ENCODE data around the gene ATF2. TPM values are rescaled to one million over a fixed set of nuclear protein-coding genes. Genes with fewer than 3 reads are reported as not detected.

ATF2 gene
- 10 to 100 TPM; 16.6 to 63.4 (median 35.6) TPM for total RNA-seq

GRCh38 chr2:175167792-175168563 is at the start of gene ATF2:
ATF2 (minus strand) TSS chr2:175168203; CDS start chr2:175136443, 31,760 bp downstream.
- H3K4me3 ChIP-seq: peak within 1 kb of the TSS; percentile 66 to 93 (median 76)
- DNase-seq (peak; percentile 96 to 99), ATAC-seq (ENCODE audit: low FRiP score in 2 of 2) (peak; percentile 98 to 99)
- H3K4me1 ChIP-seq: peaks cover 0 to 28% (median 20%) of the 10 kb centered on the region in 4 donors
- no peaks in the 10 kb centered on the region for H3K27me3 ChIP-seq
- no peaks in the 10 kb centered on the region for H3K9me3 ChIP-seq
- WGBS, 2 donors: 1% methylated on average over 45 to 56 of the region's 56 CpGs
- H3K27ac ChIP-seq: peak within 1 kb of the TSS; percentile 86 to 98 (median 96)
- TF ChIP-seq CTCF (IDR thresholded peaks at IDR 0.05) (peak in 2 of 6 experiments; percentile 4 to 22), POLR2AphosphoS5 (IDR thresholded peaks at IDR 0.05) (peak; percentile 76 to 85), EP300 (IDR thresholded peaks at IDR 0.05) (no peak), POLR2A (IDR thresholded peaks at IDR 0.05) (peak in 2 of 4 donors; percentile 71 to 81)
- H3K36me3 ChIP-seq: no peaks in the 10 kb centered on the region

- no peak overlapping the region for H3K4me3 ChIP-seq
- TF ChIP-seq EP300 (IDR thresholded peaks at IDR 0.05): no peak
- TF ChIP-seq CTCF (IDR thresholded peaks at IDR 0.05): no peak
- TF ChIP-seq POLR2A (IDR thresholded peaks at IDR 0.05): no peak
- no peak for TF ChIP-seq POLR2AphosphoS5 (IDR thresholded peaks at IDR 0.05)
- no peaks in the 10 kb centered on the region for H3K4me1 ChIP-seq
- ATAC-seq (ENCODE audit: low FRiP score in 2 of 2): no peak
- no peak for DNase-seq
- no peak overlapping the region for H3K27ac ChIP-seq
- WGBS, 2 donors: 74 to 77% methylated on average over 6 of the region's 6 CpGs
- H3K27me3 ChIP-seq: no peaks in the 10 kb centered on the region
- H3K9me3 ChIP-seq: no peaks in the 10 kb centered on the region
- no peaks in the 10 kb centered on the region for H3K36me3 ChIP-seq
These were observed 39.9 kb upstream of the ATF2 start for GRCh38 chr2:175207741-175208438.

- TF ChIP-seq POLR2A (IDR thresholded peaks at IDR 0.05) (no peak), EP300 (IDR thresholded peaks at IDR 0.05) (no peak), CTCF (IDR thresholded peaks at IDR 0.05) (no peak), POLR2AphosphoS5 (IDR thresholded peaks at IDR 0.05) (no peak)
- H3K9me3 ChIP-seq: no peaks in the 10 kb centered on the region
- H3K36me3 ChIP-seq: no peaks in the 10 kb centered on the region
- no peak for DNase-seq
- H3K27ac ChIP-seq: no peak overlapping the region
- no peaks in the 10 kb centered on the region for H3K27me3 ChIP-seq
- 55 to 76% methylated on average over 3 of the region's 3 CpGs for WGBS, 2 donors
- no peak for ATAC-seq (ENCODE audit: low FRiP score in 2 of 2)
- no peak overlapping the region for H3K4me3 ChIP-seq
- no peaks in the 10 kb centered on the region for H3K4me1 ChIP-seq
These were observed 38.9 kb upstream of the ATF2 start for GRCh38 chr2:175206866-175207265.

GRCh38 chr2:175205523-175205922 is 37.5 kb upstream of the ATF2 start:
- no peak for ATAC-seq (ENCODE audit: low FRiP score in 2 of 2)
- DNase-seq: no peak
- Histone ChIP-seq H3K9me3 (no peaks in the 10 kb centered on the region), H3K36me3 (no peaks in the 10 kb centered on the region), H3K4me1 (no peaks in the 10 kb centered on the region), H3K27ac (no peak overlapping the region), H3K4me3 (no peak overlapping the region), H3K27me3 (no peaks in the 10 kb centered on the region)
- TF ChIP-seq POLR2AphosphoS5 (IDR thresholded peaks at IDR 0.05): no peak
- no peak for TF ChIP-seq POLR2A (IDR thresholded peaks at IDR 0.05)
- no peak for TF ChIP-seq CTCF (IDR thresholded peaks at IDR 0.05)
- TF ChIP-seq EP300 (IDR thresholded peaks at IDR 0.05): no peak
- WGBS, 2 donors: 74 to 91% methylated on average over 3 of the region's 3 CpGs

Measured in upper lobe of left lung (tissue), 6 donors.